BE2C (cell line): ENCODE data around the gene KLK1.
"Not testable (repeated sequence)": the region's sequence is repeated elsewhere in the genome, so short reads cannot be mapped to it uniquely, and the experiment has no call there.

ENCODE experiments used
- DNase-seq: peaks from one replicate; pipeline ENCODE4 v3.0.0-alpha.2; 2020
- H3K27me3 ChIP-seq: fragments of 250-450 bp; sonication (Bioruptor Pico); 2 replicates; pipeline ENCODE4 v1.5.1; 2020; ENCODE audit warnings: mild to moderate bottlenecking
- H3K36me3 ChIP-seq: fragments of 250-450 bp; sonication (Bioruptor Pico); 2 replicates; pipeline ENCODE4 v1.5.1; 2020; ENCODE audit warnings: mild to moderate bottlenecking
- H3K4me1 ChIP-seq: fragments of 250-450 bp; sonication (Bioruptor Pico); 2 replicates; pipeline ENCODE4 v1.5.1; 2020
- H3K4me3 ChIP-seq: 2 replicates; pipeline ENCODE4 v1.5.1; 2011; ENCODE audit warnings: low read depth, low read length
- H3K9me3 ChIP-seq: fragments of 250-450 bp; sonication (Bioruptor Pico); 2 replicates; pipeline ENCODE4 v1.5.1; 2020
- CTCF ChIP-seq: IDR thresholded peaks from 2 replicates; pipeline ENCODE4 v1.5.1; 2012; ENCODE audit warnings: mild to moderate bottlenecking, low read depth, low read length

Gene KLK1

DNA sequence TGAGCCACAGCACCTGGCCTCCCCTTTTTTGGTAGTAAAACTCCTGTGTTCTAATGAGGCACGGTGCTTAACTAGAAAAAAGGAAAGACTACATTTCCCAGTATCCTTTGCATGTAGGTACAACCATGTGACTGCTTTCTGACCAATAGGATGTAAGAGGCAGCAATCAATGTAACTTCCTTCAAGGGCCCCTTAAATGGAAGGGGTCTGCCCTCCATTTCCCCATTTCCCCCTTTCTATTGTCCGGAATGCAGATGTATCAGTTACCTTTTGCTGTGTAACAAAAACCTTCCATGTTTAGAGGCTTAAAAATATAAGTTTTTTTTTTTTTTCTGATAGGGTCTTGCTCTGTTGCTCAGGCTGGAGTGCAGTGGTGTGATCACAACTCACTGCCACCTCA, 51.1 kb downstream of the KLK1 start:
- Histone ChIP-seq H3K9me3 (no peaks in the 10 kb centered on the region), H3K36me3 (no peaks in the 10 kb centered on the region), H3K4me1 (no peaks in the 10 kb centered on the region), H3K4me3 (no peak overlapping the region), H3K27me3 (peaks cover 23% of the 10 kb centered on the region)
- no peak for DNase-seq
- TF ChIP-seq CTCF = no peak

- peaks cover 13% of the 10 kb centered on the region for H3K27me3 ChIP-seq
- no peaks in the 10 kb centered on the region for H3K9me3 ChIP-seq
- TF ChIP-seq CTCF = no peak
- no peak for DNase-seq
- H3K36me3 ChIP-seq = no peaks in the 10 kb centered on the region
- no peaks in the 10 kb centered on the region for H3K4me1 ChIP-seq
- no peak overlapping the region for H3K4me3 ChIP-seq
These were observed 52.7 kb downstream of the KLK1 start for GRCh38 chr19:50770888-50771287.

DNA sequence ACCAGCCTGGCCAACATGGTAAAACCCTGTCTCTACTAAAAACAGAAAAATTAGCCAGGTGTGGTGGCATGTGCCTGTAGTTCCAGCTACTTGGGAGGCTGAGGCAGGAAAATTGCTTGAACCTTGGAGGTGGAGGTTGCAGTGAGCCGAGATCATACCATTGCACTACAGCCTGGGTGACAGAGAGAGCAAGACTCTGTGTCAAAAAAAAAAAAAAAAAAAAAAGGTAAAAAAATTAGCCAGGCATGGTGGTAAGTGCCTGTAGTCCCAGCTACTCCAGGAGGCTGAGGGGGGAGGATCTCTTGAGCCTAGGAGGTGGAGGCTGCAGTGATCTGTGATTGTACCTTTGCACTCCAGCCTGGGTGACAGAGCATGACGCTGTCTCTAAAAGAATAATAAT, 53.4 kb downstream of the KLK1 start, which contains the start of gene GPR32:
Gene GPR32, plus strand, starts transcription at position 301 of the 400 bp plus-strand sequence. CDS start 137 bp downstream, outside the sequence.
- not testable (repeated sequence) for H3K4me1 ChIP-seq, H3K36me3 ChIP-seq, DNase-seq, H3K27me3 ChIP-seq, H3K9me3 ChIP-seq, H3K4me3 ChIP-seq
